Prostate gland (tissue), 2 donors: ENCODE results near the gene LRRC1.

Source experiments
- CTCF ChIP-seq, 4 experiments: fragments of 200-600 bp in 2 of 4; fragments of 450-650 bp in 2 of 4; sonication (generic) in 2 of 4; IDR thresholded peaks; 1 replicate in 3 of 4; 2 replicates in 1 of 4; pipeline ENCODE4 v1.5.1; 2016 to 2019; ENCODE audit warnings: antibody characterized with exemption in 4 of 4, mild to moderate bottlenecking in 2 of 4, moderate library complexity in 2 of 4
- POLR2A ChIP-seq: fragments of 450-650 bp; IDR thresholded peaks from one replicate; pipeline ENCODE4 v1.6.1; 2016; ENCODE audit warnings: antibody characterized with exemption, mild to moderate bottlenecking
- POLR2AphosphoS5 ChIP-seq: sonication (generic); formaldehyde crosslinking; IDR thresholded peaks from one replicate; pipeline ENCODE4 v1.6.1; 2017; ENCODE audit warnings: antibody characterized with exemption

- no peak for TF ChIP-seq CTCF (IDR thresholded peaks at IDR 0.05)
- no peak for TF ChIP-seq POLR2A
- TF ChIP-seq POLR2AphosphoS5: no peak
These were observed 2.0 kb downstream of the LRRC1 start for GRCh38 chr6:53796791-53797190.
